Spleen (tissue), 11 donors: ENCODE measurements around the gene PRKAR2A. TPM values are rescaled to one million over a fixed set of nuclear protein-coding genes. Genes with fewer than 3 reads are reported as not detected.
"Not testable (repeated sequence)": the region's sequence is repeated elsewhere in the genome, so short reads cannot be mapped to it uniquely, and the experiment has no call there.

Source experiments
- DNase-seq: peaks from one replicate; pipeline ENCODE4 v3.0.0-alpha.2; 2020
- H3K27ac ChIP-seq, 8 donors: fragments of 200-600 bp; sonication (generic) in 7 of 8; 1 replicate in 4 of 8; 2 replicates in 4 of 8; pipeline versions ENCODE4 v1.5.0 to v1.8.0; 2016 to 2021; ENCODE audit warnings: inconsistent platforms in 4 of 8, mild to moderate bottlenecking in 4 of 8, moderate library complexity in 1 of 8
- H3K27me3 ChIP-seq, 7 donors: fragments of 200-600 bp; sonication (generic) in 6 of 7; replicated peaks in 1 of 7; 1 replicate in 4 of 7; 2 replicates in 3 of 7; pipeline versions ENCODE4 v1.5.0 to v1.8.0; 2016 to 2021; ENCODE audit warnings: inconsistent platforms in 3 of 7, mild to moderate bottlenecking in 1 of 7
- H3K36me3 ChIP-seq, 6 donors: fragments of 200-600 bp; sonication (generic) in 5 of 6; 1 replicate in 4 of 6; 2 replicates in 2 of 6; pipeline versions ENCODE4 v1.5.0 to v1.8.0; 2016 to 2021; ENCODE audit warnings: inconsistent platforms in 2 of 6
- H3K4me1 ChIP-seq, 6 donors: fragments of 200-600 bp; sonication (generic) in 5 of 6; 1 replicate in 3 of 6; 2 replicates in 3 of 6; pipeline versions ENCODE4 v1.5.0 to v1.8.0; 2016 to 2021; ENCODE audit warnings: inconsistent platforms in 3 of 6
- H3K4me3 ChIP-seq, 8 donors: fragments of 200-600 bp; sonication (generic) in 7 of 8; 1 replicate in 4 of 8; 2 replicates in 4 of 8; pipeline versions ENCODE4 v1.5.0 to v1.8.0; 2016 to 2021; ENCODE audit warnings: inconsistent platforms in 4 of 8, mild to moderate bottlenecking in 4 of 8, moderate library complexity in 2 of 8
- H3K9me3 ChIP-seq, 8 donors: fragments of 200-600 bp; sonication (generic) in 7 of 8; 1 replicate in 4 of 8; 2 replicates in 4 of 8; pipeline versions ENCODE4 v1.5.0 to v1.8.0; 2016 to 2021; ENCODE audit warnings: inconsistent platforms in 4 of 8
- CTCF ChIP-seq, 11 experiments: fragments of 200-600 bp in 7 of 11; fragments of 450-650 bp in 4 of 11; sonication (generic) in 4 of 11; IDR thresholded peaks in 8 of 11; conservative IDR thresholded peaks in 3 of 11; 1 replicate in 7 of 11; 2 replicates in 4 of 11; pipeline versions ENCODE4 v1.4.0 to v1.8.0; 2016 to 2021; ENCODE audit warnings: antibody characterized with exemption in 11 of 11, inconsistent platforms in 4 of 11, mild to moderate bottlenecking in 1 of 11
- POLR2A ChIP-seq, 3 donors: fragments of 450-650 bp; IDR thresholded peaks; one replicate each; pipeline ENCODE4 v1.5.1; 2017; ENCODE audit warnings: antibody characterized with exemption in 3 of 3, mild to moderate bottlenecking in 1 of 3
- POLR2AphosphoS5 ChIP-seq, 3 donors: sonication (generic); formaldehyde crosslinking; IDR thresholded peaks; one replicate each; pipeline ENCODE4 v1.5.1; 2017; ENCODE audit warnings: antibody characterized with exemption in 3 of 3
- WGBS, 5 donors: extraction: QIAGEN DNeasy Blood & Tissue Kit in 3 of 5; methylation state at CpG; one replicate each; pipeline versions ENCODE4 v1.1.5 to v1.1.7; 2013 to 2018; 5-methylcytosine and 5-hydroxymethylcytosine counted together
- intact Hi-C: fragments of 100-400 bp; cut with DNase I; formaldehyde crosslinking; loops from one replicate; pipeline ENCODE4 v1.15.0; 2023; ENCODE audit warnings: low total_unique reads
- polyA plus RNA-seq, 3 donors: library from polyadenylated mRNA; stranded (reverse); fragments of 200-250 nt; gene quantifications; one replicate each; pipeline ENCODE4 v1.2.1, GENCODE V29; 2013
- total RNA-seq, 7 donors: library from RNA; depleted of rRNA in 3 of 7; stranded (reverse); fragments of >200 nt in 3 of 7; fragmentation: NEBNext Ultra II Directional in 4 of 7; extraction: Animal tissue kit (Norgen Biotek cat#: 25700) in 4 of 7; gene quantifications; one replicate each; pipeline versions ENCODE4 v1.1.0 to v1.2.1, GENCODE V29; 2016 to 2021
- donor health status: healthy with polysubstance abuse.
- donor health status: DM: no; HTN: no; CAD: no; lungs with moderate emphysema.
- donor health status: DM: no; HTN: no; CAD: no.
- donor health status: Bipolar disorder and iron deficiency.
- donor health status: healthy.
- donor health status: DM: no; HTN: no; CAD: no.
- donor health status: DM: yes; HTN: yes; CAD: no.

Gene PRKAR2A
- total and polyA plus RNA-seq, 10 donors = 4.8 to 38.5 (median 18.2) TPM

DNA sequence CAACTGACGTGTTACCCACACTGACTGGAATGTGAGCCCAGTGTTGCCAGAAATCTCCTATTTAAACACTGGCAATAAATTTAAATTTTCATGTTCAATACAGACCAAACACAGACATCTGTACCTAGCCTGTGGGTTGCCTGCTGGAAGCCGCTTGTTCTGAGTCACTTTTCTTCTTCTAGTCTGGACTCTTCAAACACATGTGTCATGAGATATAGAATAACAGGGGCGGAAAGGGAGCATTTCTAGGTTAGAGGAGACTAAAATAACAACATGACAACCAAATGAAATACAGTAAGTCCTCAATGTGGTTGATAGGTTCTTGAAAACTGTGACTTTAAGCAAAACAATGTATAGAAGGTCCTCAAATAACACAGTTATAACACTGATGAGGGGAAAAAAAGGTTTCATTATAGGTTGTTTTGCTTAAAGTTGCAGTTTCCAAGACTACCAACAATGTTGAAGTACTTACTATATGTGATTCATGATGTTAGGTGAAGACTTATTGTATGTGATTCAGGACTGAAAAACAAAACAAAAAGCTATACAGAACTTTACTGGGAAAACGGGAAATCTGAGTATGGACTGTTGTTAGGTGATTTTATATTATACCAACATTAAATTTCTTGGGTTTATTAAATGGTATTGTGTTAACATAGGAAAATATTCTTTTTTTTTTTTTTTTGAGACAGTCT, 63.1 kb downstream of the PRKAR2A start:
- intact Hi-C loops = no loop called here
- Histone ChIP-seq H3K9me3 (no peaks in the 10 kb centered on the region), H3K36me3 (peaks cover 0 to 95% (median 21%) of the 10 kb centered on the region in 6 donors), H3K4me1 (no peaks in the 10 kb centered on the region), H3K4me3 (no peak overlapping the region), H3K27ac (no peak overlapping the region), H3K27me3 (no peaks in the 10 kb centered on the region)
- TF ChIP-seq POLR2A (IDR thresholded peaks at IDR 0.05) (no peak), CTCF (IDR thresholded peaks at IDR 0.05 in 8 of 11, conservative IDR thresholded peaks at IDR 0.05 in 3 of 11) (no peak), POLR2AphosphoS5 (IDR thresholded peaks at IDR 0.05) (no peak)
- no peak for DNase-seq
- 90 to 98% (median 97%) methylated on average over 4 of the region's 4 CpGs for WGBS, 5 donors

GRCh38 chr3:48783304-48783703, 64.4 kb downstream of the PRKAR2A start:
- Histone ChIP-seq H3K36me3 (peaks cover 0 to 95% (median 26%) of the 10 kb centered on the region in 6 donors), H3K4me3 (no peak overlapping the region), H3K27ac (no peak overlapping the region), H3K27me3 (no peaks in the 10 kb centered on the region), H3K4me1 (no peaks in the 10 kb centered on the region), H3K9me3 (no peaks in the 10 kb centered on the region)
- intact Hi-C loops = no loop called here
- TF ChIP-seq CTCF (IDR thresholded peaks at IDR 0.05 in 8 of 11, conservative IDR thresholded peaks at IDR 0.05 in 3 of 11) (no peak), POLR2A (IDR thresholded peaks at IDR 0.05) (no peak), POLR2AphosphoS5 (IDR thresholded peaks at IDR 0.05) (no peak)
- WGBS, 5 donors = 87 to 97% (median 96%) methylated on average over 6 of the region's 6 CpGs
- no peak for DNase-seq

- Histone ChIP-seq H3K4me3 (no peak overlapping the region), H3K27me3 (no peaks in the 10 kb centered on the region), H3K4me1 (no peaks in the 10 kb centered on the region), H3K36me3 (peaks cover 0 to 97% (median 26%) of the 10 kb centered on the region in 6 donors), H3K27ac (no peak overlapping the region), H3K9me3 (no peaks in the 10 kb centered on the region)
- DNase-seq = no peak
- TF ChIP-seq POLR2AphosphoS5 (IDR thresholded peaks at IDR 0.05) (no peak), CTCF (IDR thresholded peaks at IDR 0.05 in 8 of 11, conservative IDR thresholded peaks at IDR 0.05 in 3 of 11) (no peak), POLR2A (IDR thresholded peaks at IDR 0.05) (no peak)
- intact Hi-C loops = no loop called here
Observed at GRCh38 chr3:48782046-48782445, 65.6 kb downstream of the PRKAR2A start.

DNA sequence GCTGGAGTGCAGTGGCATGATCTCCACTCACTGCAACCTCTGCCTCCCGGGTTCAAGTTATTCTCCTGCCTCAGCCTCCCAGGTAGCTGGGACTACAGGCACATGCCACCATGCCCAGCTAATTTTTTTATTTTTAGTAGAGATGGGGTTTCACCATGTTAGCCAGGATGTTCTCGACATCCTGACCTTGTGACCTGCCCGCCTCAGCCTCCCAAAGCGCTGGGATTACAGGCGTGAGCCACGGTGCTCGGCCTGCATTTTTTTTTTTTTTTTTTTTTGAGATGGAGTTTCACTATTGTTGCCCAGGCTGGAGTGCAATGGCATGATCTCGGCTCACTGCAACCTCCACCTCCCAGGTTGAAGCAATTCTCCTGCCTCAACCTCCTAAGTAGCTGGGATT, 69.1 kb downstream of the PRKAR2A start:
- H3K9me3 ChIP-seq, H3K4me1 ChIP-seq, H3K4me3 ChIP-seq, DNase-seq, H3K27ac ChIP-seq, H3K27me3 ChIP-seq, intact Hi-C loops: not testable (repeated sequence)
- H3K36me3 ChIP-seq = peaks cover 0 to 98% (median 25%) of the 10 kb centered on the region in 6 donors
- WGBS, 5 donors = 90 to 96% (median 95%) methylated on average over 7 to 8 of the region's 8 CpGs
